HG02973 (cell line): Measurements from ENCODE around the gene HABP2.

Experiments
- ATAC-seq: cut with Tn5 transposase; IDR thresholded peaks from one replicate; pipeline ENCODE4 v1.9.1; 2021; ENCODE audit warnings: moderate library complexity; ENCODE audit not compliant: unreplicated experiment

Gene HABP2

DNA sequence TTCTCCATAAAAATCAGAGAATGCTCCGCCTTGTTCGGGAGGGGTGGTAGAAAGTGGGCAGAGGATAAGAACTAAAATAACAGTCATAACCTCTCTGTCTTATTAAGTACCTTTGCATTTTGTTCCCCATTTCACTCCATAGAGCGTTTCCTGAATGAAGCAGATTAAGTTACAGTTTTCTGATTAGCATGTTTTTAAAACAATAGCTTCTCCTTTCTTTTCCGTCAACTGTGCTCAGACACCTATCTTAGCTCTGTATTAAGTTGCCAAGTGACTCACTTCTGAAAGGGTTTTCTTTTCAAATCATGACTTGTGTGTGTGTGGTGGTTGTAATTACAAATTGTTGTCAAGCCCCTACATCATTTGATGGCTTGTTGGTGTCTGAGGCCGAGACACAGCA lies 1.4 kb downstream of the HABP2 start:
- ATAC-seq = no peak

DNA sequence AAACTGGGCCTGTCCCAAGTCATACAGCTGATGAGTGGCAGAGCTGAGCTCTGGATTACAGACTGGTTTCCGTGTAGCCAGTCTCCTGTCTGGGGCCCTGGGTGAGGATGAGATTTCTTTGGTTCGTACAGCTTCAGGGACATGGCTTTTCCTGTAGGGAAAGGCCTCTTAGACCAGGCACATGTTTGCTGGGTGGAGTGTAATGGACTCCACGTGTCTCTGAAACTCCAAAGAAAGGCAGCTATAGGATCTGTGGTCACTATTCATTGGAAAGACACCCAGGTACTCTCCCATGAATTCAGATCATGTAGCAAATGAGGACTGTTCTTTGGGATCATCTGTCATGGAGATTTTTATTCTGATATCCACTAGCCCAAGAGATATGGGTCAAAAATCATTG lies 2.4 kb downstream of the HABP2 start:
- no peak for ATAC-seq

DNA sequence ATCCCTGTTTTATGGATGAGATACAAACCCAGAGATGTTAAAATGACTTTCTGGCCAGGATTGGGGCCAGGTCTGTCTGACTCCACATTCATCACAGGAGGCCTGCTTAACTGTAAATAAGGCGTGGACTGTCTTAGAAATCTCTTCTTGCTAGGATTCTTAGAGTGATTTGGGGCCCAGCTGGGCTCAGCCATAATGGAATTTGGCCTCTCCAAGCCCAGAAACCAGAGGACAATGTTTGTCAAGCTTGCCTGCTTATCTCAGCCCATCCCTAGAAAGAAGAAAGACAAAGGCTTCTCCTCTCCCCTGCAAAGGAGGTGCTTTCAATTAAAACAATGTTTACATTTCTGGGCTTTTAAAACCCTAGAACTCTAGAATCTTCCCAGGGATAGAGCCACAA lies 2.9 kb downstream of the HABP2 start:
- ATAC-seq = no peak

DNA sequence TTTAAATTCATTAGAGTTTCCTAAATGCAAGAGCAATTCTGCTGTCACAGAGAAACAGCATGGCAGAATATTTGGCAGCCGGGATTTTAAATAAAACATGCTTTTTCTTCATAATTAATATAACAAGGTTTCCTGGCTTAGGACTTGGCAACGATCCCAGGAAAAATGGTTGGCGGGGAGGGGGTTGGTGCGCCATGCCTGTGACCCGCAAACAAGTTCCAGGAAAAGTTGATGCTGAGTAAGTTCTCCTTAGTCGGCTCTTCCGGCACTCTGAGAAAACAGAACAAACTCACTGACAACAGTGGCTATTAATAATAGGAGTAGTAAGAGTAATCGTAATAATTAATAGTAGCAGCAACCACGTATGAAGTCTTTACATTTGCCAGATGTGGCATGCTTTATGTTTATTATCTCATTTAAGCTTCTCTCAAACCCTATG lies 4.6 kb downstream of the HABP2 start:
- no peak for ATAC-seq

DNA sequence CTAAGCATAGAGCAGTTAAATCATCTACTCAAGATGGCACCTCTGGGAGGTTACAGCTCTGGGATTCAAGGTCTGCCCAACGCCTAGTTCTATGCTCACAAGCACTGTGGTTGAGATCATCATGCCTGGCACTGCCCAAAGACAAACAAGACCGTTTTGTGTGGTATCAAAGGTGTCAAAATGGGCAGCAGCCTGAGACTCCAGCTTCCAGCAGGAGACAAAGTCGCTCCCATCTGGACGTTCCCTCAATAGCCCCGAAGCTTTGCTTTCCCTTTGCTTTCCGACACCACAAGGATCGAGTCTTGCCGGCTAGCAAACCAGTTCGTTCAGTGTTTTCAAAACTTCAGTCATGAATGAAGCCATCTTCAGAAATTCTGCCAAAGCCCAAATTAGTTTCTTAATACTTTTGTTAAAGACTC lies 5.1 kb downstream of the HABP2 start:
- no peak for ATAC-seq

DNA sequence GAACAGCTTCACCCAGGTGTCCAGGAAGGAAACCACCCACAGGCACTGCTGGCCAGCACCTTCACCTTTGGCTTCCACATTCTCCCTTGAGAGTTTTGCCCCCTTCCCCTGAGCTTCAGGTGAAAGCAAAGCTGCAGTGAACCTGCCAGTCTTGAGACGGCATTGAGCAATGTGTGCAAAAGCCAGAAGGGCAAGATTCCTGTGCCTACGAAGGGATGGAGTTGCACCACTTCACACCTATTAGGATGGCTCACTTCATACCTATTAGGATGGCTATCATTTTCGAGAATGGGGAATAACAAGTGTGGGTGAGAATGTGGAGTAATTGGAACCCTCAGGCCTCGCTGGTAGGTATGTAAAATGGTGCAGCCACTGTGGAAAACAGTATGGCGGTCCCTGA lies 7.2 kb downstream of the HABP2 start:
- ATAC-seq = no peak

DNA sequence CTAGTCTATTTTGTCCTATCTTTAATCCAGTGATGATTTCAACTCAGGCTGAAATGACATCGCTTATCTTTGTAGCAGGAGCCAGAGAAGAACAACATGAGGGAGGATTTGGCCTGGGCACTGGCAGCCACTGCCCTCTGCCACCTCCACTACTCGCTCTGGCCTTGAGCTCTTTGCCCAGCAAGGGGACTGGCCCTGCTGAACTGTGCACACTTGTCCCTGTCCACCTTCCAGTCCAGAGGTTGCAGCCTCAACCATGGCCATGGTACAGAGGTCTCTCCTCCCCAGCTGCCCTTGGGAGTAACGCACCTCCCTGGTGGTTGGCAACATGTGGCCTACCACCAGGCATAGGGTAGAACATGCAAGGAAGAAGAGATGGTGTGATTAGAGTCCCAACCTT lies 8.4 kb downstream of the HABP2 start:
- no peak for ATAC-seq

DNA sequence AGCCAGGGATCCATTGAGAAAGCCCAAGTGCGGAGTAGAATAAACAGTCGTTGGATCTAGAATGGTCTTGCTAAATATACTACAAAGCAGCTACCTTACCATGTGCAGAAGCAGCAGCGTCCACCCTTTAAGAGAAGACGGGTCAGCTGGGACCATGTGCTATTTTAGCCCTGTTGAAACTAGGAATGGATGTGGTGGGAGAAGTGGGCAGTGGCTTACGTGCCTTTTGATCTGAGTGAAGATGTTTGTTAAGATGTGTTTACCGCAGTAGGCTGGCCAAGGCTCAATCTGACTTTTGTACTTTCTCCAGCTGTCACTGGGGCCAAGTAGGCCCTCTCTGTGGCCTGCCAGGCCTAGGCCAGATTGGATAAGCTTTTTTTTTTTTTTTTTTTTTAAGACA lies 9.2 kb downstream of the HABP2 start:
- no peak for ATAC-seq

DNA sequence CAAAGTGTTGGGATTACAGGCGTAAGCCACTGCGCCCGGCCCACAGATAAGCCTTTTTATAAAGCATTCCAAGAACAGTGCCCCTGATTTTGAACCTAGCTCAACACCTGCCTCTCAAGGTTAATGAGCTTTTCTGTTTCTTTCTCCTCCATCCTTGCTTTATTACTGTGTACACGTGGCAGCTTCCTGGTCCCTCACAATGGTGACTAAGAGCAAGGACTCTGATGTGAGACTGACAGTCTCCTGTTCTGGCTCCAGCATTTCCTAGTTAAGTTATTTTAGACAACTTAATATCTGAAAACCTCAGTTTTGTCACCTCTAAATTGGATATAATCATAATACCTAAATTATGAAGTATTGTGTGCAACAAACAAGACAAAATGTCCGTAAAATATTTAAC lies 9.9 kb downstream of the HABP2 start:
- no peak for ATAC-seq

DNA sequence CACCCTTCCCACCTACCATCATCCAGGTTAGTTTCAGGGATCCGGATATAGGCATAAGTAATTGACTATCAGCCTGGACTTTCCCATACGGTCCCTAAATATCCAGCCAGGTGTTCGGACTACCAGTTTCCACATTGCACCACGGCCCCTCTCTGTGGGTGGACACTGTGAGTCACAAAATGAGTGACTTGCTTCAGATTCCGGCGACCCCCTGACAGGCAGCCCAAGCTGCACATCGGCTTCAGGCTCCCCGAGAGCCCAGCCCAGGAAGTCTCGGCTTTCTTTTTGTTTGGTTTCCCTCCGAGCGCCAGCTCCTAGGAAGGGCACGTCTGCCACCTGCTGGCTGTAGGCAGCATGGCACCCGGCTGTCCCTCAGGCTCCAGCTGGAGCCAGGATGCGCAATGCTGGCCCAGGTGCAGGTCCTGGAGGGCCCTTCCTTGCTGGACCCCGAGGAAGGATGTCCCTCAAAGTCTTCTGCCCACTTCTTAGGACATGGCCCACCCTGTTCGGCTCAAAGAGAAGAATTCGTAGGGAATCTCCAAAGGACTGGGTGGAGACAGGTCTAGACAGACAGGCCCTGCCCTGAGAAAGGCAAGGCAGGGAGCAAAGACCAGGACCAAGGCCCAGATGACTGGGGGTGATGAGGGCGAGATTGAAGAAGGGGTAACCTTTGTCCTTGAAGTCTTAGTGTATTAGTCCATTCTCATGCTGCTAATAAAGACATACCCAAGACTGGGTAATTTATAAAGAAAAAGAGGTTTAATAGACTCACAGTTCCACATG lies 10.6 kb downstream of the HABP2 start:
- ATAC-seq = peak; percentile 95

DNA sequence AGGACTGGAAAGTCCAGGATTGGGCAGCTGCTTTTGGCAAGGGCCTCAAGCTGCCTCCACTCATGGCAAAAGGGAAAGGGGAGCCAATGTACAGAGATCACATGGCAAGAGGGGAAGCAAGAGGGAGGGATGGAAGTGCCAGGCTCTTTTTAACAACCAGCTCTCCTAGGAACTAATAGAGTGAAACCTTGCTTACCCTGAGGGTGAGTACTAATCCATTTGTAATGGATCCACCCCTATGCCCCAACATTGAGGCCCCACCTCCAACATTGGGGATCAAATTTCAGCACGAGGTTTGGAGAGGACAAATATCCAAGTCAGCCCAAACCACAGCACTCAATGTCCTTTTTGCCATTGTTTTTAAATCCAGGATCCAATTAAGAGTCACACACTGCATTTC lies 12.5 kb downstream of the HABP2 start:
- ATAC-seq = no peak

DNA sequence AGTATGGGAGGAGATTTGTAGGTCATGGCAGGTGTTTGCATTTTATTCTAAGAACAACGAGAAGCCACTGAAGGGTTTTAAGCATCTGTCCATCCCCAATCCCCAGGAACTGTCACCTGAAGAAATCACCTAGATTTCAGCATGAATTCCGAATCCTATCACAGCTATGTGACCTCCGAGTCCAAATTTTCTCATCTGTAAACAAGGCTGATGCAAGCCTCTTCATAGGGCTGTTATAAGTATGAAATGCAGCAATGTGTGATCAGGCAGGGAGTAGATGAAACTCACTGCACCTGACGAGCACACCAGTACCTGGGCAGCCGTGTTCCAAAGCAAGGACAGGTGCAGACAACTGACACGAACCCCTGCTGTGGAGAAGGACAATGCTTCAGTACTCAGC lies 14.0 kb downstream of the HABP2 start:
- ATAC-seq = no peak

DNA sequence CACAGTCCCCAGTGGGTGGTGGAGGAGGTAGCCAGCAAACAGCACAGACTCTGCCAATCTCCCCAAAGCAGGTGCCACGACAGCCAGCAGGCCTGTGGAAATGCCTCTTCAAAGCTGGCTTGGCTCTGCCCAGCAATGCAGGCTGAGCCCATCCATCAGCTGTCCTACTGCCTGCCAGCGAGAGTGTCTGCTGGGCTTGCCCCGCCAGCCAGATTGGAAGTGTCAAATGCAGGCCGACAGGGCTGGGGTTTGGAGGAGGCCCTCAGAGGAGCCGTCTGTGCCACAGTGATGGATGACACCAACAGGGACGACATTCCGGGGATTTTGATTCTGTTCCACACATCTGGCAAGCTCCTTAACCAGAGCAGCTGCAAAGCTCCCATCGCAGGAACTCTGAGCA lies 16.7 kb downstream of the HABP2 start:
- no peak for ATAC-seq

DNA sequence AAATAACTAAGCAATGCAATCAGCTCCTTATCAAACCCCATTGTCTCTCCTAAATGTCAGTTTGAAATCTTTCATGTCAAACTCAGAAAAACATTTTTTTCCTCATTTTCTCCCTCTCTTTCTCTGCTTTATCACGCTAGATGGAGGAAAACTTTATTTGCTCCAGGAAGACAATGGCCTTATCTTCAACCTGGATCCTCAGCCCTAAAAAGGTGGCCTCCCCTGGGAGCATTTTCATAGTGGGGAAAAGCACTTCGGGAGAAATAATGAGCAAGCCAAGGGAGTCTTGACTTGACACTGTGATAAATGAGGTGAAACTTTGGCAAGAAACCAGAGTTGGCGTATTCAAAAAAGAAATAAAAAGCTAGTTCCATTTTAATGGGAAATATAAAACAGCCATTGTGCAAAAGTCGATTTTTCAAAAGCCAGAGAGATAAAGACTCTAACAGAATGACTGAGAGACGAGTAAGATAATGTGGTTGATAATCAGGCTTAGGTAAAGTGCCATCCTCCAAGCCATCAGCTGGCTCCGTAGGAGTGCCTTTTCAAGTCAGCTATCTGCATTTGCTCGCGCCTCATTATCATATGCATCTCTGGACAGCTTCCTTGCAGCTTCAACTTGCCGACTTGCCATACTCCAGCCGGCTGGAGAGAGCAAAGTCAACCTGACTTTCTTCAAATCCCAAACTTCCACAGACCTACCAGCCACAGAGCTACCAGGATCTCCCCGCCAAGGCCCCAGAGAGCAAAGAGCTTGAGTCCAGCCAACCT lies 19.9 kb downstream of the HABP2 start:
- ATAC-seq = no peak

DNA sequence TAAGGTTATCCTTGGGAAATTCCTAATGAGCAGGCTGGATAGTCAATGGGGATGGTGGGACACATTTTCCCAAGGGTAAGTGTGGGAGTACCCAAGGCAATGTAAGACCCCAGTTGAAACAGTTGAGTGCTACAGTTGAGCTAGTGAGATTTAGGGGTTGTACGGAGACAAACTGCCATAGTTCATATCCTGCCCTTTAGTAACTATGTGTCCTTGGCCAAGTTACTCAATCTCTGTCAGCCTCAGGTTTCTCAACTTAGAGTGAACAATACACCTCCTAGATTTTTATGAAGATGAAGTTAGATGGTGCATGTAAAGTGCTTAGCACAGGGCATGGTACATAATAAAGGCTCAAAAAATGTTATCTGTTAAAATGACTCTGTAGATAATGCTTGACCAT lies 20.5 kb downstream of the HABP2 start:
- ATAC-seq = no peak

DNA sequence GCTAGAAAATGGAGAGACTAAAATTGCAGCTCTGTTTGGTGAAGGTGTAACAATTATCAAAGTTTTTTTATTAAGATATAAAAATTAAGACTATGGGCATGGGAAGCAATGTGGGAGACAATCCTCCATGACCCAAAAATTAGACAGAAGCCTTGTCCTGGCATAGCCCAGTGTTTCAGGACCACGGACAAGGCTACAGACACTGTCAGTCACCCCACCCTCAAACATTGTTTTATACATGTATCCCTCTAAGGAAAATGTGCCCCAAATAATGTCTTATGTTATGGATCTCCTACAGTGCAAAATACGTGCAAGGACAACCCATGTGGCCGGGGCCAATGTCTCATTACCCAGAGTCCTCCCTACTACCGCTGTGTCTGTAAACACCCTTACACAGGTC lies 24.0 kb downstream of the HABP2 start:
- no peak for ATAC-seq

DNA sequence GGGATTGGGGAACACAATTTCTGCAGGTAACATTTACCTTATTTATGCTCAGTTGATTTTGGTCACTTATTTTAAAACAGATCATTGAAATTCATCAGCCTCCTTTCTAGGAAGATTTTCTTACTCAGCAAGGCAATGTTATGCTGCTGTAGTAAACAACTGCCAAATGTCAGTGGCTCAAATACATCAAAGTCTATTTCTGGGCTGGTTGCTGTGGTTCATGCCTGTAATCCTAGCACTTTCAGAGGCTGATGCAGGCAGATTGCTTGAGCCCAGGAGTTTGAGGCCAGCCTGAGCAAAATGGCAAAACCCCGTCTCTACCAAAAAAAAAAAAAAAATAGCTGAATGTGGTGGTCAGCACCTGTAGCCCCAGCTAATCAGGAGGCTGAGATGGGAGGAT lies 25.9 kb downstream of the HABP2 start:
- no peak for ATAC-seq

DNA sequence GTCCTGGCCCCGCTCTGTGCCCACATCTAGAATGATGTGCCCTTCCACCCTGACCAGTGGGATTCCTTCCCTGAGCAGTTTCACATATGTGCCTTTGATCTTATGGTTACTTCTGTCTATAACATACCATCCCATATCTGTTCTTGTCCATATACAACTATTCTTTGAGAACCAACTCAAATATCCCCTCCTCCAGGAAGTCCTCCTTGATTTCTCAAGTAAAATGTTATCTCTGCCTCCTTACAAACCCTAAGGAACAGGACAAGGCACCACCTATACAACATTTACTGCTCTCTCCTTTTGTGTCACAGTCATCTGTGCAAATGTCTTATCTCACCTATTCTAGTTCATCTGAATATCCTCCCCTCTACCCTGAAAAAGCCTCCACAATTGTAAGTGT lies 28.2 kb downstream of the HABP2 start:
- no peak for ATAC-seq

DNA sequence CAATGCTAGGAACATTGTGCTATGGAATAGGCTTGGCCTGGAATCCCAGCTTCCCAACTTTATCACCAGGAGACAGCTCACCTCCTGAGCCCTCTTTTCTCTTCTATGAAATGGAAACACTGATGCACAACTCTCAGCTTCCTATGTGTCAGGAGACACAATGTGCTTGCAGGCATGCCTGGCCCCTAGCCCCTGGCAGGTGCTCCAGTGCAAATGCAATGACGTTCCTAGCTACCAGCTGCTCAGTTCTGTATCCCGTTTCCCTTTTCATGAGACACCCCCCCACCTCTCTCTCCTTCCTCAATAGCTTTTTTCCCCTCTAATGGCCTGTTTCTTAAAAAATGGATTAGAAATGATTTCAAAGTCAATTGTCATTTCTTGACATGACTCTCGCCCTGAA lies 30.7 kb downstream of the HABP2 start:
- no peak for ATAC-seq

DNA sequence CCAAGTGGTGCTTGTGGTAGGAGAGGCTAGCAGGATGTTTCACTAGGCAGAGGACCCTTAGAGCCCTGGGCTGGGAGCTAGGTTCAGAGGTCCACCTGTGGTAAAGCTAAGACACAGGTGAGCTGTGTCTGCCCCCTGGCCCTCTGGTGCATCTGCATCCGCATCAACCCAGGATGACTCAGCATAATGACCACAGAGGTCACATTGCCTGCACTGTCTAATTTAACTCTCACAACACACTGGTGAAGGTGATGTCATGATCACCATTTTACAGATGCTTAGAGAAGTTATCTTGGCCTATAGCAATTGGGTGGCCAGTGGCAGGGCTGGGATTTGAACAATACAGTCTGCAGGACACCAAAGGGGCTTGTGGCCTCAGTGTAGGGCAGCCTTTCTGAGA lies 33.1 kb downstream of the HABP2 start:
- ATAC-seq = peak; percentile 64

DNA sequence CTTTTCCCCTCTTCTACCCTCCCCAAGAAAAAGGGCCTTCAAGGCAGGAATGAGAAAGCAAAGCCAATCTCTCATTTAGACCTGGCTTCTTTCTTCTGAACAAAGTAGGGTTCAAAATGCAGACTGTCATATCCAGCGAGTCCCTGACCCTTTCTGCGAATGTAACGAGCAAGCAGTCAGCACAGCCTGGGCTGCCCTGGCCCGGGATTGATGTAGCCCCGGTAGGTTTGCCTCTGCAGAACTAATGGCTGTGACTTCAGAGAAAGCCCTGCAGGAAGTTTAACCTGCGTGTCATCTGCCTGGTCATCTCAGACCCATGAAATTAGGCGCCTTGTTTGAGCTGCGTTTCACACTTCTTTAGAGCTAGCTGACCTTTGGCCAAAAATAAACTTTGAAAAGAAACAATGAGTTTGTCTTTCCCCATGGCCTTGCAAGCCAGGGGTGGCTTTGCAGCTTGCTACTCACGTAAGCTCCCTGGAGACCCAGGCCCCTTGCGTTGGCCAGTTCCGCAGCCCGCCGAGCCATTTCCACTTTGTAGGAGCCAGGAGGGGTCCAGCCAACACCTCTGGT lies 36.4 kb downstream of the HABP2 start:
- ATAC-seq = no peak

DNA sequence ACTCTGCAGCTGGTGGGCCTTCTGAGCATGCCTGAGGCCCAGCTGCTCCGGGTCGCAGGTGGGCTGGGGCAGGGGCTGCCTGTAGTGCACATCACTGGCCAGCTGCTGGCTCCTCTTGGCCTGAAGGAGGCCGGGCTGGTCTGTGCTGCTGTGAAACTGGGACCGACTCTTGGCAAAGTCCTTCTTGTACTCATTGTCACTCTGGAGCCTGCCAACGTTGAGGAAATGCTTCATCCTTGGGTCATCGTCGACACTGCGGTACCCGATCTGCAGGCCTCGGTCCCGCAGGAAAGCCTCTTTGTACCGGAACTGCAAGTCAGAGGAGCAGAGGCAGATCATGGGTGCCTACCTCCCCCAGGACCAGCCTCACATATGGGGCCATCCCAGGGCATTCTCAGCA lies 37.7 kb downstream of the HABP2 start:
- ATAC-seq = no peak
